NOMO-1 treated with DMSO at 0.1 percent for 48 hours (cell line): Measurements from ENCODE around the gene PCGF3.
"Not testable (repeated sequence)": the region's sequence is repeated elsewhere in the genome, so short reads cannot be mapped to it uniquely, and the experiment has no call there.

ENCODE experiments used
- DNase-seq: peaks from one replicate; lab custom pipeline; 2025; ENCODE audit not compliant: unreplicated experiment; lab: John Stamatoyannopoulos, UW

The PCGF3 gene

DNA sequence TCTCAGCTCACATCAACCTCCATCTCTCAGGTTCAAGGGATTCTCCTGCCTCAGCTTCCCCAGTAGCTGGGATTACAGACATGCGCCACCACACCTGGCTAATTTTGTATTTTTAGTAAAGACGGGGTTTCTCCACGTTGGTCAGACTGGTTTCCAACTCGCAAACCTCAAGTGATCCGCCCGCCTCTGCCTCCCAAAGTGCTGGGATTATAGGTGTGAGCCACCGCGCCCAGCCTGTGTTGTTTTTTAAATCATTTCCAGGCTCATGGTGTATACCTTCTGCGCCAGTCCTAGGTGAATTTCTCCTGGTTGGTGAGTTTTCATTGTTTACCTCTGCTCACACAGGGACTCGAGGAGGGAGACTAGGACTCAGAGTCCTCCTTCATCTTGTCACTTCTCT is 74.6 kb downstream of the PCGF3 start:
- DNase-seq: not testable (repeated sequence)

GRCh38 chr4:780716-781492 is 75.3 kb downstream of the PCGF3 start:
- no peak for DNase-seq

GRCh38 chr4:781493-782216 is 76.0 kb downstream of the PCGF3 start:
- peak; percentile 96 for DNase-seq

DNA sequence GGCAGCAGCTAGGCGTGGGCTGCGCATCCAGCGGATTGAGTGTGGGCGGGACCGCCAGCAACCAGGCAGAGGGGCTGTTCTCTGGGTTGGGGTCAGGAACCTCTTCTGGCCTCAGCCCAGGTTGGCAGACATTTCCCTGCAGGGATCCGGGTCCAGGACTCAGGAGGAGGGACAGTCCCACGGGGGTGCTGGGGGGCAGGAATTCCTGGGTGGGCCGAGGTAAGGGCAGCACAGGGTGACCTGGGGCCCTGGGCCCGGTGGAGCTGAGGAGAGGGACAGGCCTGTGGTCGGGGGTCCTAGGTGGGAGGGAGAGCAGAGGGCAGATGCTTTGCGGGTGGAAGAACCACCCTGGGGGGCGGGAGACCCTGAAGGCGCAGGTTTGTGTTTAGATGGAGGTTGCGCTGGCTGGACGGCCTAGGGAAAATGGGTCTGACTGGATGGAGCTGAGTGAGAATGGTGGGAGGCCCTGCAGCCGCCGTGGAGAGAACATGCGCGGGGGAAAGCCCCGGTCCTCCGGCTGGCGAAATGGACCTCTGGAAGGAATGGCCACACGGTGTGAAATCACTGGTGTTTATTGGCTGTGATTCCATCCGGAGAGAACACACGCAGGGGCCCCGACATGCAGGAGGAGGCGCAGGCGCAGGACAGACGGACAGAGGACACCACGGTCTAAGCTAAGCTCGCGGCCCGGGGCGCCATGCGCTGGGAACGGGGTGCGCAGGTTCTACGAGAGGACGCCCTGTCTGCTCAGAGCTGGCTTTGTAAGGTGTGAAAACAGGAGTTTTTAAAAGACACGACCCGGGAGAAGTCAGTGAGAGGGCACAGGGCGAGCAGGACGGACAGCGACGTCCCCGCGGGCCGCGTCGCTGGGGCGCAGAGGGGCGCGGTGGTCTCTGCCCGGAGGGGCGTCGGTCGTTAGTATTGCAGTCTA is 79.0 kb downstream of the PCGF3 start:
- no peak for DNase-seq

- DNase-seq: no peak
Observed at GRCh38 chr4:785332-786073, 79.9 kb downstream of the PCGF3 start.

DNA sequence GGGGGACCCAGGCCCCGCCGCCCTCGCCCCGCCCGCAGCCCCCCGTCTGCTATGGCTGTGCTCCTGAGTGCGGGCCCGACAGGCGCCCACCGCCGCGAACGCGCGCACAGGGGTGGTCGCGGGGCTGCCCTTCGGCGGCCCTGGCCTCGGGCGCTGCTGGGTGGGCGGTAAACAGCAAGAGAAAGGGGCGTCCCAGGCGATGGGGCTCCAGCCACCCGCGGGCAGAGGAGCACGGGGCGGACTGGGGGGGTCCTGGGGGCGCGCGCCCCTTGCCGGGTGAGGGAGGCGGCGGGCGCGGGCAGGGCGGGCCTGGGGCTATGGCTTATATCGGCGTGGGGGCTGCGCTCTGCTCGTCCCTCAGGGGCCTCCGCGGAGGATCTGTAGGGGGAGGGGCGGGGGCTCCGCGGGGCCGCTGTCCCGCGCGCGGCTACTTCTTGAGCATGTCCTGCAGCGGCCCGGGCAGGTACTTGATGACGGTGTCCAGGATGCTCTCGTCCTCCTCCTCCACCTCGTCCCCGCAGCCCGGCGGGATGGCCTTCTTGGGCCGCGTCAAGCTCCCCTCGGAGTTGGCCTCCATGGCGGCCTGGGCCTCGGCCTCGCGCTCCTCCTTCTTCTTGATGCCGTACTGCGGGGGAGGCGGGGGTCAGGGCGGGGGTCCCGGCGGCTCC is 80.6 kb downstream of the PCGF3 start:
- no peak for DNase-seq

DNA sequence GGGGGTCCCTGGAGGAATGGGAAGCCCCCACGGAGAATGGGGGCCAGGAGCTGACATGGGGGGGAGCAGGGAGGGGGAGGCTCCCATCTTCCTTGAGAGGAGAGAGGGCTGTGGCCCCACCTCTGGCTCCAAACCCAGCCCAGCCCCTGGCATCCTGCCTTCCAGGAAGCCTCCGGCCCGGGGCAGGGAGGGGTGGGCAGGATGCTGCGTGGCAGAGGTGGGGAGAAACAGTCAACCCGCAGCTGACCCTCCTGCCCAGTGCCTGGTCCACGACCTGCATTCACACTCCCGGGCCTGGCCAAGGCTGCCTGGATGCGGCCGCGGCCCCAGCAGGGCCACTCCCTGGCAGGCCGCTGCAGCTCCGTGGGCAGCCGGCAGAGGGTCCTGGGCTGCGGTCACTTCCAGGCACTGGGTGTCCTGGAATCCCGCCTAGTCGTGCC is 81.2 kb downstream of the PCGF3 start:
- no peak for DNase-seq

DNA sequence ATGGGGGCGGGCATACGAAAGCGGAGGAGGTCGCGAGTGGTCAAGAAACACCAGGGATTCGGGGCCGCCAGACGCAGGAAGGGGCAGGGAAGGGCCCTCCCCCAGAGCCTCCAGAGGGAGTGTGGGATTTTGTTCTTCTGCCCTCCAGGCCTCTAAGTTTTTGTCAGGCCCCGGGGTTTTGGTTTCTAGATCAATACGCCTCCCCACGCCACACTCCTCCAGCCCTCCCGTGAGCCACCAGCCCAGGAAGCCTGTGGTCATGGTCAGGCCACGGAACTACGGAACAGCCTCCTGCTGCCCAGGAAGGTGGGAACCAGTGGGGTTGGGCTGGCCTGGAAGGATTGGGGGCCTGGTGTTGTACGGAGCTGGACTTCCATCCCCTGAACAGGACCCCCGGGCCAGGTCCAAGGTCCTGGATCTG is 81.9 kb downstream of the PCGF3 start:
- no peak for DNase-seq

DNA sequence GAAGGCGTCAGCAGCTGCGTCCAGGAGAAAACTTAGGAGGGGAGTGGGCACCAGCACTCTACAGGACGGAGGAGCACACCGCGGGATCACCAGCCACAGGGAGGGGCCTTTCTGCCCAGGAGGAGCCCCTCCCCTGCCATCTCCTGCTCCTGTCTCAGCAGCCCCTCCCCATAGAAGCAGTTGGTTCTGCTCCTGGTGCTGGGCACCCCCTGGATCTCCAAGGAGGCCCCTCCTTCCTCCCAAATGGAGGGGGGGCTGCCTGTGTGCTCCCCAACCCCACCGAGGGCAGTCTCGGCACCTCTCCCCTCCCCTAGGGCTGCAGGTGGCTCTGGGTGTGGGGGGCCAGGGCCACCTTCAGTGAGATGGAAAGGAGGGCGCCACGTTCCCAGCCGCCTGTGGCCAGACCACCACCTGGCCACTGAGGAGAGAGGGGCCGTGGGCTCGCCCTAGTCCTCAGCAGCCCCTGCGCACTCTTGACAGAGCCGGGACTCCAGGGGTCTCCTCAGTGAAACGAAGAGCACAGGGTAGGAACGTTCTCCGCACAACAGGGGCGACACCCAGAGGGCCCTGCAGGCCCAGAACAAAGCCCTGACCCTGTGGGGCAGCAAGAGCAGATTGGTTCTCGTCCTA is 82.5 kb downstream of the PCGF3 start:
- DNase-seq: no peak

GRCh38 chr4:788636-789297 is 83.1 kb downstream of the PCGF3 start:
- DNase-seq: no peak

DNA sequence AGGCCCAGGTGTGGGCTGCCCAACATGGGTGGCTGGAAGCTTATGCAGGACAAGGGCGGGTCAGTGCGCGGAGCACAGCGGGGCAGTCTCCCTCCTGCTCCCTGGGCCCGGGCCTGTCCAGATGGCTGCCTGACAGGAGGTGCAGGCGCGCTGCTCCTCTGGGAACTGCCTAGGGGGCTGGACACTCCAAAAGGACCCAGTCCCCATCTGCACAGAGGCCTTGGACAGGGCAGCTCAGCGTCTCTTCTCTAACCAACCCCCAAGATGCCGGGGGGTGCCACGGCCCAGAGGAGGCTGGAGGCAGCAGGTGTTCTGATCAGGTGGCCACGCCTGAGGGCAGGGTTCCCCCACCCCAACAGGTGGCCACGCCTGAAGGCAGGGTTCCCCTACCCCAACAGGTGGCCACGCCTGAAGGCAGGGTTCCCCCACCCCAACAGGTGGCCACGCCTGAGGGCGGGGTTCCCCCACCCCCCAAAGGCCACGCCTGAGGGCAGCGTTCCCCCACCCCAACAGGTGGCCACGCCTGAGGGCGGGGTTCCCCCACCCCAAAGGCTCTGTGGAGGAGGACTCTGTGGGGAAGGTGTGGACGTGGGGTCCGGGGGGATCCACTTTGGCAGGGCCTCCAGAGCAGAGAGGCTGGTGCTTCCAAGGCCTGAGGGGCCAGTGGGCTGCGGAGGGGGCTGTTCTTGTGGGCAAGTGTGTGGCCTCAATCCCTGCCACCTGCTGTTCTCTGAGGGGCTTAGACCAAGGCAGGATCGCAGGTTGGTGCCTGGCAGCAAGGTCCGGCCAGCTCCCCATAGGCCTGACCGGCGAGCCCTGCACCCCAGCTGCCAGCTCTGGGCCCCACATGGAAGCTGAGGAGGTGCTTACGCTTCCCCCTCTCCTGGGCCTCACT is 84.2 kb downstream of the PCGF3 start:
- no peak for DNase-seq

- no peak for DNase-seq
Observed at GRCh38 chr4:790466-790820, 84.8 kb downstream of the PCGF3 start.

GRCh38 chr4:791252-791897 is 85.7 kb downstream of the PCGF3 start:
- DNase-seq: no peak

GRCh38 chr4:791898-792625 is 86.4 kb downstream of the PCGF3 start:
- peak; percentile 14 for DNase-seq

GRCh38 chr4:792626-793092 is 87.0 kb downstream of the PCGF3 start:
- DNase-seq: no peak

DNA sequence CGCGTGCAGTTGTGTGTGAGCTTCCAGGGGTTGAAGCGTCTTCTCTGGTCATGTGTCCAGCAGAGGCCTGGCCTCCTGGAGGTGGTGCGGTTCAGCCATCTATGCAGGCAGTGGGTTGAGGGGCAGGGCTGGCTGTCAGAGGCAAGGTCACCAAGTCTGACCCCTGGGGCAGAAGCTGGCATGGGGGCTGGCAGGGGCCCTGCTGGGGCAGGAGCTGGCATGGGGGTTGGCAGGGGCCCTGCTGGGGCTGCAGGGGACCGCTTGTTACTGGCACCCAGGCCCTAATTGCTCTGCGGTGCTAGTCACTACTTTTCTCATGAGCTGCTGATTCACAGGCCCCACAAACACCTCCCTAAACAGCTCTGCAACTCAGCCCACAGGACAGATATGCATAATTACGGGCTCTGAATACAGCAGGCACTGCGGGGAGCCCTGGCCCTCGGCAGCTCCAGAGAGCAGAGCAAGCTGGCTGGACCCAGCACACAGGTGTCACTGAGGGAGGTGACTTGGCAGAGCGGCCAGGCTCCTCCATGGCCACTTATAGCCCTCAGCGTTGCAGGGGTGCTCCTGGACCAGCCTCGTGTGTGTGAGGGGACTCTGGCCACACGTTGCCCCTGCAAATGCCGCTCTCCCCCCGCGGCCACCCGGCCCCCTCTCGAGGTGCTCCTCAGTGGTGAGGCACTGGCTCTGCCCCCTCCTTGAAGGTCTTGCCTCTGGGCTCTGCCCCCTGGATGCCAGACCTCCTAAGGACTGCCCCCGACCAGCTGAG is 87.6 kb downstream of the PCGF3 start:
- DNase-seq: no peak
